GM20000 (cell line): ENCODE results near the gene RNF141.

Experiments
- DNase-seq: peaks from one replicate; pipeline ENCODE4 v3.0.0; 2012; ENCODE audit warnings: low spot score
- CTCF ChIP-seq: IDR thresholded peaks from 2 replicates; pipeline ENCODE4 v1.5.1; 2012; ENCODE audit warnings: mild to moderate bottlenecking, control low read depth; ENCODE audit errors: extremely low read depth, missing control alignments

The RNF141 gene

GRCh38 chr11:10580623-10581022, 39.6 kb upstream of the RNF141 start:
- no peak for TF ChIP-seq CTCF
- no peak for DNase-seq

- no peak for TF ChIP-seq CTCF
- DNase-seq: no peak
Observed at GRCh38 chr11:10579700-10580099, 38.7 kb upstream of the RNF141 start.

DNA sequence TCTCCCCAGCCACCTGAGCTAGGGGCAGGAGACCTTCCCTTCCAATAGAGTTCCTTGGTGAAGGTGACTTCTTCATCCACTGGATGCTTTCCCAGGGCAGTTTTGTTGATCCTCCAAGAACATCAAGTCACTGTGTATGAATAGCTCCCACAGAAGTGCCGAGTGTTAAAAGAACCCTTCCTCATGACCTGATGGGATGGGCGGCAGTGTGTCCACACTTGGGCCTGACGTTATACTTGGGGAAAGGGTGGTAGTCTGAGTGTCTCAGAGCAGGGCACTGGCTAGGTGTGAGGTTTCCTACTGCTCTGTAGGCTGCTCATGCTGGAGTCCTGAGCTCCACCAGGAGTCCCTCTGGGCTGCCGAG, 35.0 kb upstream of the RNF141 start:
- TF ChIP-seq CTCF: no peak
- no peak for DNase-seq

DNA sequence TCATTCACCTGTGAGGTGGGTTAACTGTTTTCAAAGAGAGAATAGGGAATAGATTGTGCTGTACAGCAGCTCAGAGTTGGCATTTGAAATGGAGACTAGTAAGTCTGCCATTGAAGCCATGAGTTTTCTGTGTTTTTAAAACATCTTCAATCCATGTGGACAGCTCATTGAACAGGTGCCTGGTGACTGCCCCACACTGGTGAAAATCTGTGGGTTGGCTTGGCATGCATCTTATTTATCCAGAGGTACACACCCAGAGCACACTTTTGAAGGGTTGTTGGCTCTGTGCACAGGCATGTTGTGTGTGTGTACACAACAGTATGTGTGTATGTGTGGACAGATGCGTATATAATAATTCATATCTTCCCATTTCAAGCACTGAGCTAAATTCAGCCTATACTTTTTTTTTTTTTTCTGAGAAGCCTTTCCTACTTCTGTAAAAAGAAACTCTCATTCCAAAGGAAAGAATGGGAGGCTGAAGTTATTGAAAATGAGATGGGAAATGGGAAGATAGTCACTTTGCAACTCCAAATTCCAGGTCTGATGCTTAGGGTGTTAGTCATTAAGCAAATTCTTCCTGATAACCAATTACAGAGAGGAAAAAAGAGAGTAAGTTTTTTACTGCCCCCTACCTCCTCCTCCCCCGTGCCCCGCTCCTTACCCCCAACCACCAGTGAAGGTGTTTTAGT, 34.5 kb upstream of the RNF141 start:
- TF ChIP-seq CTCF: no peak
- DNase-seq: no peak

GRCh38 chr11:10573556-10573955, 32.6 kb upstream of the RNF141 start:
- no peak for DNase-seq
- no peak for TF ChIP-seq CTCF

- no peak for TF ChIP-seq CTCF
- no peak for DNase-seq
Observed at GRCh38 chr11:10573028-10573427, 32.0 kb upstream of the RNF141 start.

DNA sequence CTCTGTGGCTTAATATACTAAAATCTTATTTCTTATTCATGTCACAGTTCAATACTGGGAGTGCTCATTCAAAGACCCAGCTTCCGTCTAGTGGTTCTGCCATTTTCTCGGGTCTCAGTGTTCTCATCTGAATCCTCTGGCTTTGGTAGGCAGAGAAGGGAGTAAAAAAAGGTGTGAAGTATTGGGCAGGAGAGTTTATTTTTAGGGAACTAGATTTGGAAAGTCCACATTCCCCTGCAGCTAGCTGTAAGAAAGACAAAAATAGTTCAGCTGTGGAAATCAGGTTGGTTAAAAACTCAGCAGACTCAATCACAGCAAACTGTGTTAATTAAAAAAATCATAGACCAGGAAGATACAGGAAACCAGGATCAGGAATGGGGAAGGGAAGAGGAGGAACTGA, 31.5 kb upstream of the RNF141 start:
- no peak for TF ChIP-seq CTCF
- no peak for DNase-seq
